CD4-positive, CD25-positive, alpha-beta regulatory T cell (primary cell): Measurements from ENCODE around the gene KCTD17. TPM values are rescaled to one million over a fixed set of nuclear protein-coding genes. Genes with fewer than 3 reads are reported as not detected.
"Not testable (repeated sequence)": the region's sequence is repeated elsewhere in the genome, so short reads cannot be mapped to it uniquely, and the experiment has no call there.

Experiments
- ATAC-seq, 2 donors: fragments of 150-1000 bp; cut with Tn5 transposase; one replicate each; pipeline ENCODE4 v1.10.0; 2021; ENCODE audit warnings: low read depth in 2 of 2, moderate number of reproducible peaks in 2 of 2, moderate library complexity in 1 of 2
- DNase-seq, 3 donors: peaks; one replicate each; pipeline versions ENCODE4 v3.0.0 to v3.0.0-alpha.2; 2012 to 2022; ENCODE audit warnings: mixed read lengths in 1 of 3
- H3K27ac ChIP-seq: one replicate; pipeline ENCODE4 v1.7.0; 2013; ENCODE audit warnings: mild to moderate bottlenecking, low read length; ENCODE audit not compliant: insufficient read depth, poor library complexity, severe bottlenecking
- H3K27me3 ChIP-seq: one replicate; pipeline ENCODE4 v1.7.0; 2013; ENCODE audit warnings: low read length; ENCODE audit not compliant: control insufficient read depth, insufficient read depth
- H3K36me3 ChIP-seq: one replicate; pipeline ENCODE4 v1.7.0; 2013; ENCODE audit warnings: mild to moderate bottlenecking, low read length, moderate library complexity; ENCODE audit not compliant: control insufficient read depth, insufficient read depth
- H3K4me1 ChIP-seq: 2 replicates; pipeline ENCODE4 v1.7.0; 2013; ENCODE audit warnings: mild to moderate bottlenecking, low read length; ENCODE audit not compliant: insufficient read depth, control insufficient read depth, poor library complexity, severe bottlenecking
- H3K4me3 ChIP-seq: one replicate; pipeline ENCODE4 v1.7.0; 2013; ENCODE audit warnings: low read depth, mild to moderate bottlenecking, low read length, moderate library complexity
- H3K9me3 ChIP-seq, 2 experiments: 1 replicate in 1 of 2; 2 replicates in 1 of 2; pipeline ENCODE4 v1.7.0; 2013; ENCODE audit warnings: low read length in 2 of 2, mild to moderate bottlenecking in 1 of 2, moderate library complexity in 1 of 2; ENCODE audit not compliant: control insufficient read depth in 2 of 2
- H3K27ac Mint-ChIP-seq, 3 donors: one replicate each; pipeline ENCODE4 v1.8.0; 2020 to 2022; ENCODE audit warnings: mild to moderate bottlenecking in 3 of 3, mixed read lengths in 3 of 3, moderate library complexity in 2 of 3
- H3K27me3 Mint-ChIP-seq: one replicate; pipeline ENCODE4 v1.8.0; 2022; ENCODE audit warnings: mild to moderate bottlenecking, mixed read lengths
- H3K36me3 Mint-ChIP-seq: one replicate; pipeline ENCODE4 v1.8.0; 2020; ENCODE audit warnings: mixed read lengths
- H3K4me1 Mint-ChIP-seq, 4 donors: one replicate each; pipeline ENCODE4 v1.8.0; 2020 to 2022; ENCODE audit warnings: mixed read lengths in 4 of 4, mild to moderate bottlenecking in 1 of 4
- H3K4me3 Mint-ChIP-seq, 4 donors: one replicate each; pipeline ENCODE4 v1.8.0; 2020 to 2022; ENCODE audit warnings: mild to moderate bottlenecking in 4 of 4, mixed read lengths in 4 of 4, moderate library complexity in 3 of 4
- H3K9me3 Mint-ChIP-seq, 7 donors: one replicate each; pipeline ENCODE4 v1.8.0; 2020 to 2022; ENCODE audit warnings: mixed read lengths in 7 of 7, mild to moderate bottlenecking in 3 of 7, moderate library complexity in 2 of 7
- polyA plus RNA-seq, 4 donors: library from polyadenylated mRNA; unstranded; fragments of 300-500 nt; fragmentation: Illumina TruSeq; gene quantifications; one replicate each; pipeline ENCODE4 v1.2.3, GENCODE V29; 2021
- total RNA-seq: library from RNA; stranded (reverse); gene quantifications from one replicate; pipeline ENCODE4 v1.2.3, GENCODE V29; 2022

The KCTD17 gene
- total and polyA plus RNA-seq, 5 donors from 2014 or later, result 10.9 to 33.5 (median 14.1) TPM

DNA sequence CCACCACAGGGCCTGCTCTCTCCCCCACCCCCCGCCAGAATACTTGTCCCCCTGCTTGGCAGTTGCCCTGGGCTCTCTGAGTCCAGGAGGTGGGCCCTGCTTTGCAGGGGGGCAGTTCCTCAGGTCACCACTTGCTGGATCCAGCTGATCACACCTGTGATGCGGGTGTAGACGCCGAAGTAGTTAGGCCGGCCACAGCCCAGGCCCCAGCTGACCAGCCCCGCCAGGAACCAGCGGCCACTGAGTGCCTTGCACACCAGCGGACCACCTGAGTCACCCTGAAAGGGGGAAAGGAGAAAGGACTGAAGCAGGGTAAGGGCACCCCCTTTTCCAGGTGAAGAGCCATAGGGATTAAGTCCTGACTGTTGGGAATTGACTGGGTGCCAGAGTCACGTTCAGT is 14.4 kb downstream of the KCTD17 start:
- Mint-ChIP-seq H3K9me3 (no peaks in the 10 kb centered on the region), H3K36me3 (no peaks in the 10 kb centered on the region), H3K4me3 (no peak overlapping the region), H3K4me1 (peaks cover 0 to 11% (median 0%) of the 10 kb centered on the region in 4 donors), H3K27ac (no peak overlapping the region), H3K27me3 (peaks cover 13% of the 10 kb centered on the region)
- ATAC-seq (no peak), DNase-seq (no peak)
- peaks cover 1% of the 10 kb centered on the region for H3K4me1 ChIP-seq
- H3K4me3 ChIP-seq, result no peak overlapping the region
- H3K27me3 ChIP-seq, result no peaks in the 10 kb centered on the region
- no peak overlapping the region for H3K27ac ChIP-seq
- no peaks in the 10 kb centered on the region for H3K36me3 ChIP-seq
- no peaks in the 10 kb centered on the region for H3K9me3 ChIP-seq

GRCh38 chr22:37067428-37067827 is 15.9 kb downstream of the KCTD17 start:
- Mint-ChIP-seq H3K27ac (no peak overlapping the region), H3K4me3 (no peak overlapping the region), H3K9me3 (no peaks in the 10 kb centered on the region), H3K4me1 (peaks cover 0 to 8% (median 0%) of the 10 kb centered on the region in 4 donors), H3K36me3 (no peaks in the 10 kb centered on the region), H3K27me3 (peaks cover 13% of the 10 kb centered on the region)
- Histone ChIP-seq H3K27me3 (no peaks in the 10 kb centered on the region), H3K36me3 (no peaks in the 10 kb centered on the region), H3K4me3 (no peak overlapping the region), H3K27ac (no peak overlapping the region), H3K4me1 (no peaks in the 10 kb centered on the region), H3K9me3 (no peaks in the 10 kb centered on the region)
- ATAC-seq (no peak), DNase-seq (no peak)

GRCh38 chr22:37068859-37069258 is 17.3 kb downstream of the KCTD17 start:
- H3K4me3 Mint-ChIP-seq, result no peak overlapping the region
- no peak for DNase-seq
- ATAC-seq, result no peak
- peaks cover 0 to 3% (median 0%) of the 10 kb centered on the region in 4 donors for H3K4me1 Mint-ChIP-seq
- no peaks in the 10 kb centered on the region for H3K9me3 Mint-ChIP-seq
- no peak overlapping the region for H3K27ac Mint-ChIP-seq
- Histone ChIP-seq H3K4me1 (no peaks in the 10 kb centered on the region), H3K27ac (no peak overlapping the region), H3K36me3 (no peaks in the 10 kb centered on the region), H3K27me3 (no peaks in the 10 kb centered on the region), H3K4me3 (no peak overlapping the region), H3K9me3 (no peaks in the 10 kb centered on the region)
- peaks cover 13% of the 10 kb centered on the region for H3K27me3 Mint-ChIP-seq
- no peaks in the 10 kb centered on the region for H3K36me3 Mint-ChIP-seq

DNA sequence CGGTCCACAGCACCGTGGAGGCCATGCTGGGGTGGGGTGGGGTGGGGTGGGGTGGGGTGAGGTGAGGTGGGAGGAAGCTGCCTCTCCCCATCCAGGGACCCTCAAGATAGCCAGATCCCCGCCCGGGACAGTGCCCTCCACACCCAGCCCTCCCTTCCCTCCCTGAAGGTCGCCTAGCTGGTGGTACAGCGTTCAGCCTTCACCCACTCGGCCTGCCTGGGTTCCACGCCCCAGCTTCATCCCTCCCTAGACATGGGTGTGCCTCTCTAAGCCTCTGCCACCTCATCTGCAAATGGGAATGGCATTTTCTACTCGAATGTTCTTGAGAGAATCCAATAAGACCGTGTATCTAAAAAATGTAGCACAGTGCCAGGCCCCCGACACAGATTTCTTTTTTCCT is 17.8 kb downstream of the KCTD17 start:
- peaks cover 0 to 3% (median 0%) of the 10 kb centered on the region in 4 donors for H3K4me1 Mint-ChIP-seq
- Histone ChIP-seq H3K27ac (no peak overlapping the region), H3K4me3 (no peak overlapping the region), H3K4me1 (no peaks in the 10 kb centered on the region), H3K27me3 (no peaks in the 10 kb centered on the region), H3K9me3 (no peaks in the 10 kb centered on the region), H3K36me3 (no peaks in the 10 kb centered on the region)
- H3K9me3 Mint-ChIP-seq, result no peaks in the 10 kb centered on the region
- DNase-seq (no peak), ATAC-seq (no peak)
- H3K36me3 Mint-ChIP-seq, result no peaks in the 10 kb centered on the region
- H3K4me3 Mint-ChIP-seq, result no peak overlapping the region
- peaks cover 16% of the 10 kb centered on the region for H3K27me3 Mint-ChIP-seq
- peak overlapping the region in 1 of 3 donors; percentile 63 for H3K27ac Mint-ChIP-seq

GRCh38 chr22:37069719-37070118 is 18.2 kb downstream of the KCTD17 start:
- no peaks in the 10 kb centered on the region for H3K27me3 ChIP-seq
- H3K36me3 ChIP-seq, result no peaks in the 10 kb centered on the region
- H3K4me3 ChIP-seq, result no peak overlapping the region
- H3K9me3 ChIP-seq, result no peaks in the 10 kb centered on the region
- H3K4me1 Mint-ChIP-seq, result peaks cover 0 to 3% (median 0%) of the 10 kb centered on the region in 4 donors
- H3K27ac Mint-ChIP-seq, result no peak overlapping the region
- no peak overlapping the region for H3K4me3 Mint-ChIP-seq
- no peaks in the 10 kb centered on the region for H3K9me3 Mint-ChIP-seq
- no peak overlapping the region for H3K27ac ChIP-seq
- no peak for ATAC-seq
- no peak for DNase-seq
- H3K4me1 ChIP-seq, result no peaks in the 10 kb centered on the region
- H3K27me3 Mint-ChIP-seq, result peaks cover 17% of the 10 kb centered on the region
- no peaks in the 10 kb centered on the region for H3K36me3 Mint-ChIP-seq

- Mint-ChIP-seq H3K9me3 (peaks cover 0 to 1% (median 0%) of the 10 kb centered on the region in 7 donors), H3K36me3 (no peaks in the 10 kb centered on the region), H3K27me3 (peaks cover 17% of the 10 kb centered on the region), H3K4me3 (no peak overlapping the region), H3K27ac (no peak overlapping the region), H3K4me1 (peaks cover 0 to 3% (median 0%) of the 10 kb centered on the region in 4 donors)
- Histone ChIP-seq H3K36me3 (no peaks in the 10 kb centered on the region), H3K27ac (no peak overlapping the region), H3K9me3 (no peaks in the 10 kb centered on the region), H3K4me3 (no peak overlapping the region), H3K4me1 (no peaks in the 10 kb centered on the region), H3K27me3 (no peaks in the 10 kb centered on the region)
- ATAC-seq (no peak), DNase-seq (no peak)
These were observed 18.8 kb downstream of the KCTD17 start for GRCh38 chr22:37070334-37070733.

- H3K27ac ChIP-seq, result no peak overlapping the region
- no peaks in the 10 kb centered on the region for H3K36me3 Mint-ChIP-seq
- no peaks in the 10 kb centered on the region for H3K4me1 ChIP-seq
- no peak overlapping the region for H3K4me3 ChIP-seq
- no peak overlapping the region for H3K4me3 Mint-ChIP-seq
- ATAC-seq (no peak), DNase-seq (no peak)
- H3K9me3 ChIP-seq, result no peaks in the 10 kb centered on the region
- no peaks in the 10 kb centered on the region for H3K27me3 ChIP-seq
- no peaks in the 10 kb centered on the region for H3K36me3 ChIP-seq
- no peak overlapping the region for H3K27ac Mint-ChIP-seq
- H3K27me3 Mint-ChIP-seq, result peaks cover 21% of the 10 kb centered on the region
- H3K4me1 Mint-ChIP-seq, result peaks cover 0 to 3% (median 0%) of the 10 kb centered on the region in 4 donors
- H3K9me3 Mint-ChIP-seq, result peaks cover 0 to 1% (median 0%) of the 10 kb centered on the region in 7 donors
These were observed 19.2 kb downstream of the KCTD17 start for GRCh38 chr22:37070744-37071143.

- not testable (repeated sequence) for H3K36me3 ChIP-seq, H3K36me3 Mint-ChIP-seq, H3K27ac ChIP-seq, H3K27me3 ChIP-seq, H3K27ac Mint-ChIP-seq, H3K9me3 Mint-ChIP-seq, H3K4me1 Mint-ChIP-seq, H3K9me3 ChIP-seq, H3K4me1 ChIP-seq, H3K4me3 ChIP-seq, ATAC-seq, H3K4me3 Mint-ChIP-seq, DNase-seq
- H3K27me3 Mint-ChIP-seq, result peaks cover 21% of the 10 kb centered on the region
These were observed 20.5 kb downstream of the KCTD17 start for GRCh38 chr22:37071850-37072592.
